ENCODE data around the gene REG3A. TPM values are rescaled to one million over a fixed set of nuclear protein-coding genes. Genes with fewer than 3 reads are reported as not detected.

Gene REG3A
- total RNA-seq, 1 experiment from 2014 or later, result not detected

DNA sequence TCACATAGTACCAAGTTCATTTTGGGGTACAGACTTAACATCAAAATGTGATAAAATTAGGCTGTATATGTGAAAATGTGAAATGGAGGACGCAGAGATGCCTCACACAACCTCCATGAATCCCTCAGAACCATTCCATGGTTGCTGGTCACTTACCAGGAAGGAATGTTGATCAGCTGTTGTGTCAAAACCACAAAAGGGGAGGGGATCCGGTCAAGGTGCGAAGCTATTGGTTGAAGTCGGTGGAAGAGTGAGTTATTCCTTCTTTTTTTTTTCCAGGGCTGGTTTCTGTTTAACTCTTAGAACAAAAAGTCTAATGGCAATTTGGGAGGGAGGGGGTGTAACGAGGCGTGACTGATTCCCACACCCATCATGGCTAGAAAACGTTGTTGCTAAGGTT is 32.3 kb upstream of the REG3A start:
- Mint-ChIP-seq H3K9me3 (no peaks in the 10 kb centered on the region), H3K36me3 (no peaks in the 10 kb centered on the region), H3K27me3 (ENCODE audit: low read depth) (peaks cover 44% of the 10 kb centered on the region), H3K27ac (no peak overlapping the region), H3K4me3 (no peak overlapping the region), H3K4me1 (peaks cover 16% of the 10 kb centered on the region)
- ChIA-PET POLR2A (no interaction called here), CTCF (interaction anchor here (0.5 kb wide), 1 partner anchor 336 kb away, joined by 3 read pairs; no protein-coding TSS in a partner anchor)
- TF ChIP-seq MYBL2 (CRISPR knock-in tag; IDR thresholded peaks at IDR 0.05) (no peak), CTCF (IDR thresholded peaks at IDR 0.05) (no peak), NFYB (CRISPR knock-in tag; conservative IDR thresholded peaks at IDR 0.05; ENCODE audit: low read depth) (no peak), RELA (CRISPR knock-in tag; IDR thresholded peaks at IDR 0.05; ENCODE audit: borderline replicate concordance) (no peak), RORB (CRISPR knock-in tag; IDR thresholded peaks at IDR 0.05) (no peak), USF2 (CRISPR knock-in tag; IDR thresholded peaks at IDR 0.05) (no peak), PREB (CRISPR knock-in tag; IDR thresholded peaks at IDR 0.05; ENCODE audit: borderline replicate concordance) (no peak)
- TF ChIP-seq, protein P1, sequence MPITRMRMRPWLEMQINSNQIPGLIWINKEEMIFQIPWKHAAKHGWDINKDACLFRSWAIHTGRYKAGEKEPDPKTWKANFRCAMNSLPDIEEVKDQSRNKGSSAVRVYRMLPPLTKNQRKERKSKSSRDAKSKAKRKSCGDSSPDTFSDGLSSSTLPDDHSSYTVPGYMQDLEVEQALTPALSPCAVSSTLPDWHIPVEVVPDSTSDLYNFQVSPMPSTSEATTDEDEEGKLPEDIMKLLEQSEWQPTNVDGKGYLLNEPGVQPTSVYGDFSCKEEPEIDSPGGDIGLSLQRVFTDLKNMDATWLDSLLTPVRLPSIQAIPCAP (CRISPR knock-in tag; IDR thresholded peaks at IDR 0.05), result no peak
- no peak for ATAC-seq
- no peak for DNase-seq (ENCODE audit: low spot score)

- no peak for ATAC-seq
- ChIA-PET POLR2A (no interaction called here), CTCF (interaction anchor here (0.5 kb wide), 1 partner anchor 872 kb away, joined by 3 read pairs; no protein-coding TSS in a partner anchor)
- Mint-ChIP-seq H3K4me1 (peaks cover 16% of the 10 kb centered on the region), H3K4me3 (no peak overlapping the region), H3K9me3 (no peaks in the 10 kb centered on the region), H3K27me3 (ENCODE audit: low read depth) (peaks cover 44% of the 10 kb centered on the region), H3K27ac (no peak overlapping the region), H3K36me3 (no peaks in the 10 kb centered on the region)
- DNase-seq (ENCODE audit: low spot score), result no peak
- no peak for TF ChIP-seq HMGXB4 (CRISPR knock-in tag; IDR thresholded peaks at IDR 0.05)
- no peak for TF ChIP-seq USF2 (CRISPR knock-in tag; IDR thresholded peaks at IDR 0.05)
- TF ChIP-seq ZBTB21 (CRISPR knock-in tag; IDR thresholded peaks at IDR 0.05; ENCODE audit: borderline replicate concordance), result no peak
- no peak for TF ChIP-seq SMAD4 (CRISPR knock-in tag; IDR thresholded peaks at IDR 0.05)
- TF ChIP-seq ESRRA (CRISPR knock-in tag; IDR thresholded peaks at IDR 0.05; ENCODE audit: borderline replicate concordance), result no peak
- TF ChIP-seq ZNF425 (CRISPR knock-in tag; conservative IDR thresholded peaks at IDR 0.05), result no peak
- no peak for TF ChIP-seq SOX15 (CRISPR knock-in tag; IDR thresholded peaks at IDR 0.05)
- TF ChIP-seq IRF2 (CRISPR knock-in tag; IDR thresholded peaks at IDR 0.05; ENCODE audit: borderline replicate concordance, low read depth), result no peak
- TF ChIP-seq ZNF232 (CRISPR knock-in tag; IDR thresholded peaks at IDR 0.05), result no peak
- TF ChIP-seq OVOL2 (CRISPR knock-in tag; IDR thresholded peaks at IDR 0.05; ENCODE audit: borderline replicate concordance), result no peak
- no peak for TF ChIP-seq ZNF121 (CRISPR knock-in tag; IDR thresholded peaks at IDR 0.05)
- no peak for TF ChIP-seq ZNF416 (CRISPR knock-in tag; IDR thresholded peaks at IDR 0.05)
- no peak for TF ChIP-seq FOXJ3 (CRISPR knock-in tag; IDR thresholded peaks at IDR 0.05; ENCODE audit: borderline replicate concordance)
- TF ChIP-seq, protein P2, sequence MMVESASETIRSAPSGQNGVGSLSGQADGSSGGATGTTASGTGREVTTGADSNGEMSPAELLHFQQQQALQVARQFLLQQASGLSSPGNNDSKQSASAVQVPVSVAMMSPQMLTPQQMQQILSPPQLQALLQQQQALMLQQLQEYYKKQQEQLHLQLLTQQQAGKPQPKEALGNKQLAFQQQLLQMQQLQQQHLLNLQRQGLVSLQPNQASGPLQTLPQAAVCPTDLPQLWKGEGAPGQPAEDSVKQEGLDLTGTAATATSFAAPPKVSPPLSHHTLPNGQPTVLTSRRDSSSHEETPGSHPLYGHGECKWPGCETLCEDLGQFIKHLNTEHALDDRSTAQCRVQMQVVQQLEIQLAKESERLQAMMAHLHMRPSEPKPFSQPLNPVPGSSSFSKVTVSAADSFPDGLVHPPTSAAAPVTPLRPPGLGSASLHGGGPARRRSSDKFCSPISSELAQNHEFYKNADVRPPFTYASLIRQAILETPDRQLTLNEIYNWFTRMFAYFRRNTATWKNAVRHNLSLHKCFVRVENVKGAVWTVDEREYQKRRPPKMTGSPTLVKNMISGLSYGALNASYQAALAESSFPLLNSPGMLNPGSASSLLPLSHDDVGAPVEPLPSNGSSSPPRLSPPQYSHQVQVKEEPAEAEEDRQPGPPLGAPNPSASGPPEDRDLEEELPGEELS (CRISPR knock-in tag; IDR thresholded peaks at IDR 0.05), result no peak
Measured at GRCh38 chr2:79191081-79191480, 31.5 kb upstream of the REG3A start.
